GM18520 (cell line): ENCODE data around the gene DSTN.

Experiments used
- ATAC-seq: cut with Tn5 transposase; IDR thresholded peaks from one replicate; pipeline ENCODE4 v1.9.1; 2021; ENCODE audit not compliant: unreplicated experiment

DSTN gene

DNA sequence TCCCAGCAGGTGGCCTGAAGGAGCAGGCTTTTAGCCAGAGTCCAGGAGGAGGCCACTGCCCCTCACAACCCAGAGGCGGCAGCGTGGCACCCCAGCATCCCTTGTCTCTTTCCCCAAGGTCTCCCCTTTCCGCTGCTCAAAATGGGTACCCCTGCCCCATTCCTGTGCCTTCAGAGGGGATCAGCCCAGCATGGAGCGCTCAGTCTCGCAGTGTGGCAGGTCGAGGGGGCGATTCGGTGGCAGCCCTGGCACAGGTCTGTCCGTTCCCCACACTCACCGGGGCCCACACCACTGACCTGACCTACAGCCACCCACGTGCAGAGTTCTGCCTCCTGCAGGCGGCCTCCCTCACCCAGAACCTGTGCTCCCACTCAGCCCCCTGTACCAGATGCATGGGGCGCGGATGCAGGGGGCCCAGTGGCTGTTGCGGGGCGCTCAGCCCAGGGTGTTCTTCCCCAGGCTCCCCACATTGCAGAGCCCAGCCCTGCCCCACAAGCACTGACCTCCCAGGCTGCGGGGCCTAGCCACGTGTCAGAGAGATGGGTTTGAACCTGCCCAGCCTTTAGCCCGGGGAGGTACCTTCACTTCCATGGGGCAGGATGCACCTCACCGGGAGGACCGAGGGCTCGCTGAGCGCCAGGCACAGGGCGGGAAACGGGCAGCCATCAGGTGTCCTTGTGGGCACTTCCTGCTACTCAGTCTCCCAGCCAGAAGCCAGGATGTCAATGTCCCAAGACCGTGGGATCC, 41.8 kb downstream of the DSTN start:
- ATAC-seq: no peak

- no peak for ATAC-seq
These were observed 42.6 kb downstream of the DSTN start for GRCh38 chr20:17612287-17612991.

GRCh38 chr20:17612992-17613327, 43.1 kb downstream of the DSTN start:
- no peak for ATAC-seq

DNA sequence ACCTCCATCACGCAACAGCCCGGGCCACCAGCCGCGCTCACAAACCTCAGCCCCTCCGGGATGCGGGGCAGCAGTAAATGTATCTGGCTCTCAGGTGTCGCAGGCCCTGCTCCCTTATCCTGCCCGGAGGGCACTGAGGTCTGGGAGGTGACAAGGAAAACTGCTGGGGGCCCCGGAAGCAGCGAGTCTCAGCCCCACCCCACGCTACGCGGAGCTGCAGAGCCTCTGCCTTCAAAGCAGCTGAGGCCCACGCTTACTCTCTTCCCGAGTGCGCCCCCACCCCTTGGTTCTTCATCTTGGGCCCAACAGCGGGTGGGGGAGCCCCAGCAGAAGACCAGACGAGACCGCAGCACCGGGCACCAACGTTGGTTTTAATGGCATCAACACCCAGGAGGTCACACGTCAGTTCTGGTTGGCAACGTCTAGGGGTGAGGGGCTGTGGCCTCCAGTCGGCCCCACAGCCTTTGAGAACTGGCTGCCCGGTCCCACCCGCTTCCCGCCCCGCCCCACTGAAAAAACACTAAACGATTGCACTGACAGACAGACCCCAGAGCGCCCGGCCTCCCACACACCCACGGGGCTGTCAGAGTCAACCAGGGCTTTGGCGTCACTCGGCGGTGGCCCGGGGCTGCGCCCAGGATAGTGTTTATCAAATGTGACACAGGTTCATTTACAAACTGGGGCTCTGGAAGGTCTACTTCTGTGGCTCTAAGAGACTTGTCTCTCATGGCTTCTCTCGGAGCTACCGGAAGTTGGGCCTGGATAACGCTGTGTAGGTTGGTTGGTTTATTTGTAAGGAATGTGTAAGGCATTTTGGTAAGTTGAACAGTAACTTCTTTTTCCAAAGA, 43.7 kb downstream of the DSTN start:
- ATAC-seq: no peak

- ATAC-seq: no peak
These were observed 44.4 kb downstream of the DSTN start for GRCh38 chr20:17614176-17614811.

GRCh38 chr20:17614812-17615644, 45.2 kb downstream of the DSTN start:
- ATAC-seq: no peak

- ATAC-seq: no peak
These were observed 46.0 kb downstream of the DSTN start for GRCh38 chr20:17615645-17616479.

- no peak for ATAC-seq
These were observed 46.8 kb downstream of the DSTN start for GRCh38 chr20:17616480-17617211.

DNA sequence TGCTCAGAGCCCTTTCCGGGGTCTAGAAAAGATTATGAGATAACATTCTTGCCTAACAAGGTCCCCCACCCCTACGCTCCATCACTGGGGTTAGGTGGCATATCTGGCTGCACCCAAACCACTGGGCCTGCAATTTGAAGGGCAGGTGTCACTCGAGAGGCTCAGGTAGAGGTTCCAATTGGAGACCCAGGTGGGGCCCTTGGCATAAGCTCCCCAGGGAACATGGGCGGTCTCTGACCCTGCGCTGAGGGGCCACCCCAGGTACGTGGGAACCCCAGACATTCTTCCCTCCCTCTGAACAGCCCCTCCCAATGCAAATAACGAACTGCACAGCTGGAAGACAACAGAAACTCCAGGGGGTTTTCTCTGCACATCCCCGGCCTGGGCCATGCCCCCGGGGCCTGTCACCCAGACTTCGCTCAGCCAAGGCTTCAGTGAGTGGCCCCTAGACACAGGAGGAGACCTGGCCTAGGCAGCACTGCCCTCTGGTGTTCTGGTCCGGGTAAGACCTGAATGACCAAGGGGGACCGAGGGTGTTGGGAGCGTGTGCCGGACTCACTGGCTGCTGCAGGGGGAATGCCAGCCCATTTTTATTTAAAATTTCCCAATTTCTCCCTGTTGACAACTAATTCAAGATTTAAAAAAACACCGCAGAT, 47.5 kb downstream of the DSTN start:
- ATAC-seq: no peak

DNA sequence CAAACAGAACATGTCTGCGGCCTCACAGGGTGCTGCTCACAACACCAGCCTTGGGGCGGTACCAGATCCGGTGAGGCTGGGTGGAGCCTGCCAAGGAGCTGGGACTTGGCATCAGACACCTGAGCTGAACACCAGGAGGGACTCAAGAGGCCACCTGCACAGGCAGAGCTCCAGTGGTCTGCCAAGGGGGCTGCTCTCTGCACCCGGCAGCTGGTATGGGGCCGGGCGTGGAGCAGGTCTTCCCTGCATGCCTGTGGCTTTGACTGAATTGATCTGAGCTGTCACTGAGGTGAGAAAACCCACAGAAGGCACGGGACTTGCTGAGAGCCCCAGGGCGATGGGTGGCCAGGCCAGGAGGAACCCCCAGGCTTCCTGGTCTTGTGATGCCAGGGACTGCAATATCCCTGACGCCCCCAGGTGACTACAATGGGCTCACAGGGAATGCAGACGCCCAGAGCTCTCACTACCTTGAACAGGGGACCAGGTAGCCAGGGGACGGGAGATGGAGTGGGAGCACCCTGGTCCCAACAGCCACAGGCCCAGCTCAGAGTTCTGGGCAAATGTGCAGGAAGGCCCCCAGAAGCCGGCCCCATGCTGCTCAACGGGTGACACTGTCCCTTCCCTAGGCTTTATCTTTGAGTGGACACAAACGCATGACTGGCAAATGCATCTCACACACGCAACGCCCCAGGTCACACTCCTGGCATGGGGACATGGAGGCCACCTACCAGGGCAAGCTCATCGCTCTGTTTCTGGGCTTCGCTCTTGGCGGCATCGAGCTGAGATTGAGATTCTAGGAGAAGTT, 48.2 kb downstream of the DSTN start:
- ATAC-seq: no peak

- ATAC-seq: no peak
These were observed 48.8 kb downstream of the DSTN start for GRCh38 chr20:17618673-17619013.

GRCh38 chr20:17619351-17620093, 49.6 kb downstream of the DSTN start:
- no peak for ATAC-seq

DNA sequence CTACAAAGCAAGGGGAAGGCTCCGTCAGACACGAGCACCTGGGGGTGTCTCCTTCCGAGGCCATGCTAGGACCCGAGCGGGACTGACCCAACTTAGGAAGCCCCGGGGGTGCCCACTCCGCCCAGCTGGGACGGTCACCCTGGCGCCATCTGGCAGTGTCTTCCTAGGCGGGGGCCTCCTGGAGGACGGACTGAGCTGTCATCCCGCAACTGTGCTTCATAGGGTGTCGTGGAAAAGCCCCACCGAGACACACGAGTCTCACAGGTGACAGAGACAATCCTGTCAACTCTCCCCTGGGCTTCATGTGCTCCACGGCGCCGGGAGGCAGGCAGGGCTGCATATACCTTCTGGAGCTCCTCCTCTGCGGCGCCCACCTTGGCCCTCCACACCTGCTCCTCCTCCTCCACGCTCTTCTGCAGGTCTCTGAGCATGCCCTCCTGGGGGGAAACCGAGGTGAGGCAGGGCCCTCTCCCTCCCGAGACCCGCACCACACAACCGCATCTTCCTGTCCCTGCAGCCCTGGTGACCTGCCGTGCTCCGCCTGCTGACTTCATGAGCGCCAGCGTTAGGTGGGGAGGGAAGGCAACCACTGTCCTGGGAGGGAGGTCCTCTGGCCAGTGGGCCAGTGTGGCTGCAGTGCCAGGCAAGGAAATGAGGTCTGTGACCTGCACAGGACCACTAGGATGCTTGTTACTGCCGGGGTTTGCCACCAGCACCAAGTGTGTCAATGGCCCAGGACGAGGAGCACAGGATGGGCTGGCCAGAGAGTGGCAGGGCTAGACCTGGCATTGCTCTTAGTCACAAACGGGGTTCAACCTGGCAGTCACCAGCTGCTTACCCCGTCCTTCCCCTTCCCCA, 50.7 kb downstream of the DSTN start:
- no peak for ATAC-seq

DNA sequence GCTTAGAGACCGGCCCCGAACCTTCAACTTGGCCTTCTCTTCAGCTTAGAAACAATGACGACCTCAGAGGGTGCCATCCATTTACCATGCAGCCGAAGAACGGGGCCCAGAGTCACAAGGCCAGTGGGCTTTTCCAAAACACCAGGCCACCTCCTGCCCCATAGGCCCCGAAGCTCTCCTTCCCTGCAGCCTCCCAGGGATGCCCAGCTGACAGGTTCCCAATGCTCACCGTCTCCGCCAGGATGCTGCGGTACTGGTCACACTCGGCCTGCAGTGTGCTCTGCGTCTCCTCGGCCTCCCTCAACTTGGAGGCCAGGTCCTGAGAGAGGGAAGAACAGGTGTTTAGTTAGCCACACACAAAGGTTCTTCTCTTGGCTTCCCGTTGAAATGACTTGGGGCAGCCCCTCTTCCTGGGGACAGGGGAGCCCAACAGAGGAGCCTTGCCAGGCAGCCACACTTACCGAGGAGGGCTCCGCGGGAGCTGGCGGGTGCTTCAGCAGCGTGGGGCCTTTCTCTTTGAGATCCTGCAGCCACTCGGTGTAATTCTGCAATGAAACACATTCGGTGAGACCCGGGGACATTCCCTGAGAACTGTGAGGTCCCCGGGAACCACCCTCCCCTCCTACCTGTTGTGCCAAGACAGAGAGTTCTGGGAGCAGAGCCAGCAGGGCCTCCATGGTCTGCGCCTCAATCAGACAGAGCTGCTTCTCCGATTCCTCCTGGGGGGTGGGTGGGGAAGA, 51.5 kb downstream of the DSTN start:
- ATAC-seq: no peak

- no peak for ATAC-seq
These were observed 52.4 kb downstream of the DSTN start for GRCh38 chr20:17622086-17622850.
